K562 (cell line): ENCODE data around the gene NCKAP1. TPM values are rescaled to one million over a fixed set of nuclear protein-coding genes. Genes with fewer than 3 reads are reported as not detected.

Experiments used
- ATAC-seq: fragments of 200-7000 bp; cut with Tn5 transposase; 3 replicates; pipeline ENCODE4 v1.9.1; 2020; ENCODE audit warnings: moderate library complexity
- BruUV-seq: library from RNA; stranded (reverse); fragments of 400-500 nt; replicated peaks from 2 replicates; lab custom pipeline; 2021; lab: Mats Ljungman, UMichigan
- CTCF ChIA-PET: fragments of 300-600 bp; formaldehyde crosslinking; extraction: SDS; loops from one replicate; lab custom pipeline; 2021; ENCODE audit warnings: low intra/inter-chr PET ratio; lab: Yijun Ruan, JAX
- POLR2A ChIA-PET: fragments of 300-600, 350-650 bp; sonication (Branson Sonifier 250); formaldehyde crosslinking; extraction: SDS; loops from one replicate; lab custom pipeline; 2021; ENCODE audit warnings: antibody characterized with exemption, inconsistent platforms; lab: Yijun Ruan, JAX
- DNase-seq, 4 experiments: peaks; one replicate each; pipeline versions ENCODE4 v3.0.0 to v3.0.0-alpha.2; 2011 to 2018; ENCODE audit warnings: low spot score in 3 of 4, mixed read lengths in 3 of 4; ENCODE audit errors: extremely low read depth in 1 of 4
- FAIRE-seq: peaks from 2 replicates; lab custom pipeline; 2011; peaks lifted over from hg19 to GRCh38; lab: Jason Lieb, UNC
- H2AFZ ChIP-seq: 2 replicates; pipeline ENCODE4 v1.6.0; 2011; ENCODE audit warnings: low read depth, low read length, control low read depth, inconsistent platforms
- H3K27ac ChIP-seq: fragments of 200-600 bp; 3 replicates; pipeline ENCODE4 v1.8.0; 2011; ENCODE audit warnings: low read depth, mild to moderate bottlenecking, control low read depth, inconsistent platforms, low read length, moderate library complexity, mixed read lengths; ENCODE audit errors: extremely low read depth
- H3K27me3 ChIP-seq, 2 experiments: fragments of 300-600 bp in 1 of 2; 2 replicates in 1 of 2; 3 replicates in 1 of 2; pipeline versions ENCODE4 v1.6.0 to v1.8.0; 2011; ENCODE audit warnings: inconsistent platforms in 2 of 2, low read length in 2 of 2, mild to moderate bottlenecking in 1 of 2, mixed read lengths in 1 of 2, moderate library complexity in 1 of 2; ENCODE audit not compliant: control insufficient read depth in 2 of 2, insufficient read depth in 2 of 2
- H3K36me3 ChIP-seq: fragments of 300-600 bp; 3 replicates; pipeline ENCODE4 v1.8.0; 2011; ENCODE audit warnings: mild to moderate bottlenecking, low read length, inconsistent platforms; ENCODE audit not compliant: control insufficient read depth, insufficient read depth
- H3K4me1 ChIP-seq, 2 experiments: fragments of 200-600 bp in 1 of 2; replicated peaks in 1 of 2; 2 replicates in 1 of 2; 3 replicates in 1 of 2; pipeline versions ENCODE4 v1.5.1 to v1.8.0; 2011; ENCODE audit warnings: inconsistent platforms in 2 of 2, low read length in 2 of 2, mild to moderate bottlenecking in 1 of 2, mixed read lengths in 1 of 2, moderate library complexity in 1 of 2; ENCODE audit not compliant: control insufficient read depth in 2 of 2, insufficient read depth in 2 of 2
- H3K4me2 ChIP-seq: 2 replicates; pipeline ENCODE4 v1.6.1; 2011; ENCODE audit warnings: low read length, control low read depth, inconsistent platforms, mixed read lengths; ENCODE audit not compliant: insufficient read depth
- H3K4me3 ChIP-seq: fragments of 200-600 bp; sonication (generic), shearing (Covaris generic); 2 replicates; pipeline ENCODE4 v1.5.1; 2016; ENCODE audit warnings: control low read depth, inconsistent platforms
- H3K79me2 ChIP-seq: fragments of 200-600 bp; 3 replicates; pipeline ENCODE4 v1.8.0; 2011; ENCODE audit warnings: low read length, inconsistent platforms; ENCODE audit not compliant: control insufficient read depth, insufficient read depth
- H3K9ac ChIP-seq, 2 experiments: 2 replicates each; pipeline versions ENCODE4 v1.6.0 to v1.6.1; 2011; ENCODE audit warnings: low read depth in 2 of 2, low read length in 2 of 2, control low read depth in 1 of 2, inconsistent platforms in 1 of 2, mild to moderate bottlenecking in 1 of 2, mixed read lengths in 1 of 2; ENCODE audit not compliant: insufficient read depth in 1 of 2
- H3K9me1 ChIP-seq: one replicate; pipeline ENCODE4 v1.6.0; 2011; ENCODE audit warnings: inconsistent platforms, mild to moderate bottlenecking, low read length, moderate library complexity; ENCODE audit not compliant: control insufficient read depth, insufficient read depth
- H3K9me3 ChIP-seq: replicated peaks from 2 replicates; pipeline ENCODE4 v1.5.1; 2011; ENCODE audit warnings: low read depth, low read length, inconsistent platforms; ENCODE audit not compliant: control insufficient read depth, insufficient read depth
- H4K20me1 ChIP-seq: replicated peaks from 2 replicates; pipeline ENCODE4 v1.6.1; 2011; ENCODE audit warnings: low read length, inconsistent platforms, mixed read lengths; ENCODE audit not compliant: control insufficient read depth, insufficient read depth
- NFATC3 ChIP-seq: fragments of 450-650 bp; IDR thresholded peaks from 2 replicates; pipeline ENCODE4 v1.6.1; 2017; ENCODE audit warnings: mild to moderate bottlenecking
- NR2C2 ChIP-seq, 2 experiments: fragments of 200-800 bp in 1 of 2; sonication (Bioruptor generic) in 1 of 2; sonication (generic) in 1 of 2; formaldehyde crosslinking in 1 of 2; IDR thresholded peaks; 2 replicates each; pipeline versions ENCODE4 v1.6.1 to v1.8.0; 2016 to 2022; ENCODE audit warnings: mild to moderate bottlenecking in 1 of 2, missing compliant biosample characterization in 1 of 2, missing genetic modification characterization in 1 of 2, missing genetic modification reagents in 1 of 2
- PCBP2 ChIP-seq: fragments of 200-400 bp; formaldehyde crosslinking; IDR thresholded peaks from 2 replicates; pipeline ENCODE4 v1.6.1; 2018; ENCODE audit warnings: low read length, low read depth, mild to moderate bottlenecking, moderate library complexity; ENCODE audit not compliant: poor library complexity, severe bottlenecking
- POLR2AphosphoS5 ChIP-seq: IDR thresholded peaks from 2 replicates; pipeline ENCODE4 v1.6.1; 2011; ENCODE audit warnings: mild to moderate bottlenecking, low read depth, low read length, moderate library complexity; ENCODE audit not compliant: control insufficient read depth, insufficient read depth
- SAFB ChIP-seq: fragments of 200-400 bp; formaldehyde crosslinking; IDR thresholded peaks from 2 replicates; pipeline ENCODE4 v1.6.1; 2017; ENCODE audit warnings: low read depth, low read length, borderline replicate concordance
- SIRT6 ChIP-seq: IDR thresholded peaks from one replicate; pipeline ENCODE4 v1.6.1; 2012; ENCODE audit warnings: low read depth, mild to moderate bottlenecking, control low read depth, inconsistent platforms, low read length, moderate library complexity
- SP2 ChIP-seq: IDR thresholded peaks from 2 replicates; pipeline ENCODE4 v1.6.1; 2011; ENCODE audit warnings: mild to moderate bottlenecking, low read depth, low read length, moderate library complexity; ENCODE audit not compliant: poor library complexity, severe bottlenecking; ENCODE audit errors: extremely low read depth
- SREBF2 ChIP-seq: sonication (generic); formaldehyde crosslinking; IDR thresholded peaks from 2 replicates; pipeline ENCODE4 v1.4.0; 2020; ENCODE audit warnings: mild to moderate bottlenecking, missing genetic modification reagents
- TCFL5 ChIP-seq: fragments of 250-450 bp; sonication (Bioruptor Pico); conservative IDR thresholded peaks from 2 replicates; pipeline ENCODE4 v1.6.1; 2021; ENCODE audit warnings: mild to moderate bottlenecking, moderate library complexity, matching md5 sums
- ZNF311 ChIP-seq: fragments of 250-450 bp; sonication (Bioruptor Pico); IDR thresholded peaks from 2 replicates; pipeline ENCODE4 v1.4.0; 2020; ENCODE audit warnings: mild to moderate bottlenecking, moderate library complexity
- ZNF57 ChIP-seq: fragments of 450-650 bp; formaldehyde crosslinking; IDR thresholded peaks from 2 replicates; pipeline ENCODE4 v1.4.0; 2020; ENCODE audit warnings: mild to moderate bottlenecking, moderate library complexity
- ZNF830 ChIP-seq: fragments of 250-450 bp; sonication (Bioruptor Pico); IDR thresholded peaks from 2 replicates; pipeline ENCODE4 v1.5.0; 2021; ENCODE audit warnings: mild to moderate bottlenecking
- WGBS: fragments of 100-300 bp; shearing (Covaris generic); methylation state at CpG from one replicate; pipeline ENCODE4 v1.1.6; 2016; ENCODE audit warnings: low coverage, mixed read lengths; ENCODE audit not compliant: insufficient coverage; ENCODE audit errors: missing lambda C conversion rate; 5-methylcytosine and 5-hydroxymethylcytosine counted together
- in situ Hi-C: fragments of 300-500 bp; cut with MboI; formaldehyde crosslinking; loops from 4 replicates; pipeline ENCODE4 v1.15.0; 2018; ENCODE audit warnings: inconsistent platforms, mixed read lengths
- intact Hi-C: fragments of 100-400 bp; cut with micrococcal nuclease; formaldehyde crosslinking; loops from 2 replicates; pipeline ENCODE4 v1.14.2; 2022
- polyA plus RNA-seq, 8 experiments: library from polyadenylated mRNA; depleted of rRNA in 4 of 8; stranded (reverse) in 5 of 8; unstranded in 3 of 8; fragments of >200 nt; fragmentation: Nextera tagmentation in 2 of 8; fragmentation: Illumina TruSeq in 1 of 8; extraction: Ambion mirVana in 2 of 8; extraction: Trizol in 1 of 8; gene quantifications; 2 replicates each; pipeline versions ENCODE4 v1.2.1 to v1.2.3, GENCODE V29; 2011 to 2014; ENCODE audit warnings: inconsistent platforms in 1 of 8, missing spikeins in 1 of 8
- total RNA-seq, 7 experiments: library from RNA; depleted of rRNA in 6 of 7; stranded (reverse); fragments of >200 nt in 6 of 7; fragmentation: Illumina TruSeq in 2 of 7; extraction: Trizol in 2 of 7; gene quantifications; 2 replicates each; pipeline versions ENCODE4 v1.2.1 to v1.2.3, GENCODE V29; 2011 to 2021; ENCODE audit warnings: low replicate concordance in 1 of 7
- TF ChIP-seq, protein P1 (sequence below): sonication (generic); formaldehyde crosslinking; IDR thresholded peaks from 2 replicates; pipeline ENCODE4 v1.9.0; 2022; ENCODE audit warnings: mild to moderate bottlenecking, missing genetic modification reagents
- TF ChIP-seq, protein P2 (sequence below): sonication (generic); formaldehyde crosslinking; IDR thresholded peaks from 2 replicates; pipeline ENCODE4 v1.8.0; 2023; ENCODE audit warnings: mild to moderate bottlenecking, missing genetic modification reagents
- TF ChIP-seq, protein P3 (sequence below): fragments of 250-450 bp; sonication (Bioruptor Pico); IDR thresholded peaks from 2 replicates; pipeline ENCODE4 v1.8.0; 2021; ENCODE audit warnings: borderline replicate concordance, mild to moderate bottlenecking, moderate library complexity; ENCODE audit not compliant: poor library complexity, severe bottlenecking

Gene NCKAP1
- total and polyA plus RNA-seq, 9 of the 15 experiments (the other 6 are each of a cell fraction or from before 2014, with no cell fraction given), result 34.0 to 153 (median 88.7) TPM

DNA sequence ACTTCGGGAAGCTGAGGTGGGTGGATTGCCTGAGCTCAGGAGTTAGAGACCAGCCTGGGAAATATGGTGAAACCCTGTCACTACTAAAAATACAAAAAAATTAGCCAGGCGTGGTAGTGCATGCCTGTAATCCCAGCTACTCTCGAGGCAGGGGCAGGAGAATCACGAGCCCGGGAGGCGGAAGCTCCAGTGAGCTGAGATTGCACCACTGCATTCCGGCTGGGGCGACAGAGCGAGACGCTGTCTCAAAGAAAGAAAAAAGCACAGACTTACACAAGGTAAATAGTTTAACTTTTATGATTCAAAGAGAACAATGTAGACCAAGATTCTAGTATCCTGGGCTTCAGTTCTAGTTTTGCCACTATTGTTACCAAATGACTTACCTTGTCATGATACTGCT is 37.4 kb downstream of the NCKAP1 start:
- H3K4me1 ChIP-seq, result no peaks in the 10 kb centered on the region
- no peak overlapping the region for H3K27ac ChIP-seq
- CTCF ChIA-PET, result no interaction called here
- H4K20me1 ChIP-seq, result no peaks in the 10 kb centered on the region; the same call in 1 of the 2 replicates
- peaks cover 58% of the 10 kb centered on the region for H3K79me2 ChIP-seq
- no peak overlapping the region for H2AFZ ChIP-seq
- peaks cover 61% of the 10 kb centered on the region for H3K36me3 ChIP-seq
- 96% methylated on average over 10 of the region's 10 CpGs for WGBS
- POLR2A ChIA-PET, result interaction anchor here (1.3 to 2.0 kb wide), 4 partner anchors 10 to 102 kb away, joined by 3 to 9 read pairs (median 6); no protein-coding TSS in a partner anchor
- DNase-seq, result no peak
- no peak for ATAC-seq
- H3K27me3 ChIP-seq, result no peaks in the 10 kb centered on the region
- in situ Hi-C loops, result no loop called here
- TF ChIP-seq NFATC3 (no peak), ZNF57 (CRISPR knock-in tag) (no peak), ZNF830 (CRISPR knock-in tag) (no peak), ZNF311 (CRISPR knock-in tag) (no peak), SREBF2 (CRISPR knock-in tag) (no peak), PCBP2 (no peak), POLR2AphosphoS5 (no peak), SP2 (no peak), NR2C2 (CRISPR knock-in tag; IDR thresholded peaks at IDR 0.05) (no peak), NR2C2 (tag; IDR thresholded peaks at IDR 0.05) (no peak), SAFB (no peak), SIRT6 (no peak), TCFL5 (CRISPR knock-in tag) (no peak)
- TF ChIP-seq, protein P1, sequence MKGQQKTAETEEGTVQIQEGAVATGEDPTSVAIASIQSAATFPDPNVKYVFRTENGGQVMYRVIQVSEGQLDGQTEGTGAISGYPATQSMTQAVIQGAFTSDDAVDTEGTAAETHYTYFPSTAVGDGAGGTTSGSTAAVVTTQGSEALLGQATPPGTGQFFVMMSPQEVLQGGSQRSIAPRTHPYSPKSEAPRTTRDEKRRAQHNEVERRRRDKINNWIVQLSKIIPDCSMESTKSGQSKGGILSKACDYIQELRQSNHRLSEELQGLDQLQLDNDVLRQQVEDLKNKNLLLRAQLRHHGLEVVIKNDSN (CRISPR knock-in tag), result no peak
- TF ChIP-seq, protein P2, sequence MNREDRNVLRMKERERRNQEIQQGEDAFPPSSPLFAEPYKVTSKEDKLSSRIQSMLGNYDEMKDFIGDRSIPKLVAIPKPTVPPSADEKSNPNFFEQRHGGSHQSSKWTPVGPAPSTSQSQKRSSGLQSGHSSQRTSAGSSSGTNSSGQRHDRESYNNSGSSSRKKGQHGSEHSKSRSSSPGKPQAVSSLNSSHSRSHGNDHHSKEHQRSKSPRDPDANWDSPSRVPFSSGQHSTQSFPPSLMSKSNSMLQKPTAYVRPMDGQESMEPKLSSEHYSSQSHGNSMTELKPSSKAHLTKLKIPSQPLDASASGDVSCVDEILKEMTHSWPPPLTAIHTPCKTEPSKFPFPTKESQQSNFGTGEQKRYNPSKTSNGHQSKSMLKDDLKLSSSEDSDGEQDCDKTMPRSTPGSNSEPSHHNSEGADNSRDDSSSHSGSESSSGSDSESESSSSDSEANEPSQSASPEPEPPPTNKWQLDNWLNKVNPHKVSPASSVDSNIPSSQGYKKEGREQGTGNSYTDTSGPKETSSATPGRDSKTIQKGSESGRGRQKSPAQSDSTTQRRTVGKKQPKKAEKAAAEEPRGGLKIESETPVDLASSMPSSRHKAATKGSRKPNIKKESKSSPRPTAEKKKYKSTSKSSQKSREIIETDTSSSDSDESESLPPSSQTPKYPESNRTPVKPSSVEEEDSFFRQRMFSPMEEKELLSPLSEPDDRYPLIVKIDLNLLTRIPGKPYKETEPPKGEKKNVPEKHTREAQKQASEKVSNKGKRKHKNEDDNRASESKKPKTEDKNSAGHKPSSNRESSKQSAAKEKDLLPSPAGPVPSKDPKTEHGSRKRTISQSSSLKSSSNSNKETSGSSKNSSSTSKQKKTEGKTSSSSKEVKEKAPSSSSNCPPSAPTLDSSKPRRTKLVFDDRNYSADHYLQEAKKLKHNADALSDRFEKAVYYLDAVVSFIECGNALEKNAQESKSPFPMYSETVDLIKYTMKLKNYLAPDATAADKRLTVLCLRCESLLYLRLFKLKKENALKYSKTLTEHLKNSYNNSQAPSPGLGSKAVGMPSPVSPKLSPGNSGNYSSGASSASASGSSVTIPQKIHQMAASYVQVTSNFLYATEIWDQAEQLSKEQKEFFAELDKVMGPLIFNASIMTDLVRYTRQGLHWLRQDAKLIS, result no peak
- TF ChIP-seq, protein P3, sequence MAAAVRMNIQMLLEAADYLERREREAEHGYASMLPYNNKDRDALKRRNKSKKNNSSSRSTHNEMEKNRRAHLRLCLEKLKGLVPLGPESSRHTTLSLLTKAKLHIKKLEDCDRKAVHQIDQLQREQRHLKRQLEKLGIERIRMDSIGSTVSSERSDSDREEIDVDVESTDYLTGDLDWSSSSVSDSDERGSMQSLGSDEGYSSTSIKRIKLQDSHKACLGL, result no peak
- H3K4me3 ChIP-seq, result no peak overlapping the region
- no TSS peak for BruUV-seq
- no peak overlapping the region for H3K4me2 ChIP-seq
- no peak for FAIRE-seq
- no peaks in the 10 kb centered on the region for H3K9me3 ChIP-seq
- intact Hi-C loops, result no loop called here
- no peaks in the 10 kb centered on the region for H3K9me1 ChIP-seq
- H3K9ac ChIP-seq, result no peak overlapping the region
